HEK293T (cell line): ENCODE measurements around the gene BACE1-AS.

Source experiments
- BHLHE40 ChIP-seq: fragments of 450-650 bp; IDR thresholded peaks from 2 replicates; pipeline ENCODE4 v1.6.1; 2016; ENCODE audit warnings: mild to moderate bottlenecking, moderate library complexity, borderline replicate concordance
- SP1 ChIP-seq: fragments of 450-650 bp; IDR thresholded peaks from 2 replicates; pipeline ENCODE4 v1.6.1; 2017

DNA sequence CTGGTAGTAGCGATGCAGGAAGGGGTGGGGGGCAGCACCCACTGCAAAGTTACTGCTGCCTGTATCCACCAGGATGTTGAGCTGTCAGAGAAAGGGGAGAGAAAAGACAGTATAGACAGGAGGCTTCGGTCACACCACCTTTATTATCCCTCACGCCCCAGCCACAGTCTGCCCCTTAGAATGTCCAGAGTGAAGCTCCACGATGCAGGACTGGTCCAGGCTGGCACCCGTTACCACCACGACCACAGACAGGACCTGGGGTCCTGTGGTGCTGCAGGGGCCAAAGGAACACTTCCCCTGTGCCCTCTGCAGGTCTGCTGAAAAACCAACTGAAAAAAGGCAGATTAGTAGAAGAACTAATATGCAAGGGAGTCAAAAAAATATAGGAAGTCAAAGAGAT lies 5.7 kb downstream of the BACE1-AS start:
- no peak for TF ChIP-seq BHLHE40
- TF ChIP-seq SP1: no peak
